Measurements from ENCODE around the gene ST6GALNAC4. TPM values are rescaled to one million over a fixed set of nuclear protein-coding genes. Genes with fewer than 3 reads are reported as not detected.

Gene ST6GALNAC4
- total RNA-seq, 5 donors from 2014 or later (not counting 1 experiment from before 2014, with no cell fraction given): 24.9 to 40.7 (median 35.1) TPM

- H3K27ac Mint-ChIP-seq: peak overlapping the region; percentile 88 to 97
- peaks cover 63 to 87% of the 10 kb centered on the region in 2 experiments for H3K4me1 ChIP-seq (ENCODE audit: control insufficient read depth in 1 of 2, extremely low read depth in 1 of 2, insufficient read depth in 2 of 2, low read length in 2 of 2)
- H3K4me3 ChIP-seq (ENCODE audit: control insufficient read depth in 1 of 2, extremely low read depth in 1 of 2, low read length in 1 of 2): no peak overlapping the region
- DNase-seq (no peak), ATAC-seq (replicated peaks in 1 of 4) (no peak)
- CTCF ChIA-PET: interaction anchor here (1.1 to 1.9 kb wide), 2 partner anchors 10 to 19 kb away, joined by 3 to 4 read pairs; no protein-coding TSS in a partner anchor
- 85% methylated on average over 13 of the region's 13 CpGs for whole genome bisulfite sequencing (ENCODE audit: insufficient coverage)
- POLR2A ChIA-PET: interaction anchor here in 1 of 2 donors (1.0 kb wide), 1 partner anchor 111 kb away, joined by 3 read pairs; no protein-coding TSS in a partner anchor
- H3K9me3 ChIP-seq: no peaks in the 10 kb centered on the region
- H3K36me3 Mint-ChIP-seq: peaks cover 44% of the 10 kb centered on the region
- no peaks in the 10 kb centered on the region for H3K27me3 Mint-ChIP-seq
- peak overlapping the region; percentile 69 for H3K27ac ChIP-seq (ENCODE audit: low read length)
- H3K27me3 ChIP-seq (replicated peaks in 1 of 2; ENCODE audit: control insufficient read depth in 2 of 2, extremely low read depth in 1 of 2, insufficient read depth in 2 of 2, low read length in 1 of 2): no peaks in the 10 kb centered on the region
- peaks cover 94 to 99% (median 97%) of the 10 kb centered on the region in 3 donors for H3K4me1 Mint-ChIP-seq
- H3K36me3 ChIP-seq (ENCODE audit: control insufficient read depth in 2 of 2, extremely low read depth in 1 of 2, insufficient read depth in 1 of 2, low read length in 1 of 2): peaks cover 4 to 19% of the 10 kb centered on the region in 2 donors
- peak overlapping the region; percentile 41 to 96 (median 91) for H3K4me3 Mint-ChIP-seq
- no peaks in the 10 kb centered on the region for H3K9me3 Mint-ChIP-seq
Measured at GRCh38 chr9:127961613-127962155, 44.8 kb upstream of the ST6GALNAC4 start.

GRCh38 chr9:127961155-127961490 lies 44.3 kb upstream of the ST6GALNAC4 start:
- H3K27ac ChIP-seq (ENCODE audit: low read length): peak overlapping the region; percentile 54
- DNase-seq (no peak), ATAC-seq (replicated peaks in 1 of 4) (no peak)
- peaks cover 59 to 87% of the 10 kb centered on the region in 2 experiments for H3K4me1 ChIP-seq (ENCODE audit: control insufficient read depth in 1 of 2, extremely low read depth in 1 of 2, insufficient read depth in 2 of 2, low read length in 2 of 2)
- no peaks in the 10 kb centered on the region for H3K27me3 Mint-ChIP-seq
- no peaks in the 10 kb centered on the region for H3K27me3 ChIP-seq (replicated peaks in 1 of 2; ENCODE audit: control insufficient read depth in 2 of 2, extremely low read depth in 1 of 2, insufficient read depth in 2 of 2, low read length in 1 of 2)
- peaks cover 91 to 96% (median 95%) of the 10 kb centered on the region in 3 donors for H3K4me1 Mint-ChIP-seq
- H3K36me3 Mint-ChIP-seq: peaks cover 44% of the 10 kb centered on the region
- CTCF ChIA-PET: interaction anchor here (1.0 to 1.1 kb wide), 3 partner anchors 11 to 111 kb away, joined by 3 read pairs; no protein-coding TSS in a partner anchor
- POLR2A ChIA-PET: interaction anchor here in 1 of 2 donors (1.0 kb wide), 1 partner anchor 111 kb away, joined by 3 read pairs; no protein-coding TSS in a partner anchor
- H3K27ac Mint-ChIP-seq: peak overlapping the region; percentile 88 to 97
- H3K9me3 ChIP-seq: no peaks in the 10 kb centered on the region
- WGBS (ENCODE audit: insufficient coverage): 68% methylated on average over 2 of the region's 2 CpGs
- H3K4me3 ChIP-seq (ENCODE audit: control insufficient read depth in 1 of 2, extremely low read depth in 1 of 2, low read length in 1 of 2): no peak overlapping the region
- peaks cover 4 to 18% of the 10 kb centered on the region in 2 donors for H3K36me3 ChIP-seq (ENCODE audit: control insufficient read depth in 2 of 2, extremely low read depth in 1 of 2, insufficient read depth in 1 of 2, low read length in 1 of 2)
- peak overlapping the region; percentile 41 to 96 (median 91) for H3K4me3 Mint-ChIP-seq
- no peaks in the 10 kb centered on the region for H3K9me3 Mint-ChIP-seq

GRCh38 chr9:127960410-127961154 lies 43.7 kb upstream of the ST6GALNAC4 start:
- Histone ChIP-seq H3K4me1 (ENCODE audit: control insufficient read depth in 1 of 2, extremely low read depth in 1 of 2, insufficient read depth in 2 of 2, low read length in 2 of 2) (peaks cover 62 to 87% of the 10 kb centered on the region in 2 experiments), H3K27me3 (replicated peaks in 1 of 2; ENCODE audit: control insufficient read depth in 2 of 2, extremely low read depth in 1 of 2, insufficient read depth in 2 of 2, low read length in 1 of 2) (no peaks in the 10 kb centered on the region), H3K4me3 (ENCODE audit: control insufficient read depth in 1 of 2, extremely low read depth in 1 of 2, low read length in 1 of 2) (no peak overlapping the region), H3K9me3 (no peaks in the 10 kb centered on the region), H3K27ac (ENCODE audit: low read length) (peak overlapping the region; percentile 54), H3K36me3 (ENCODE audit: control insufficient read depth in 2 of 2, extremely low read depth in 1 of 2, insufficient read depth in 1 of 2, low read length in 1 of 2) (peaks cover 4 to 18% of the 10 kb centered on the region in 2 donors)
- ChIA-PET POLR2A (interaction anchor here in 1 of 2 donors (1.0 kb wide), 1 partner anchor 112 kb away, joined by 3 read pairs; no protein-coding TSS in a partner anchor), CTCF (interaction anchor here (0.5 to 1.1 kb wide), 4 partner anchors 9 to 112 kb away, joined by 3 read pairs; no protein-coding TSS in a partner anchor)
- Mint-ChIP-seq H3K27me3 (no peaks in the 10 kb centered on the region), H3K9me3 (no peaks in the 10 kb centered on the region), H3K4me1 (peaks cover 93 to 97% (median 95%) of the 10 kb centered on the region in 3 donors), H3K36me3 (peaks cover 42% of the 10 kb centered on the region), H3K27ac (peak overlapping the region; percentile 83 to 88), H3K4me3 (peak overlapping the region; percentile 37 to 91 (median 50))
- 52% methylated on average over 10 of the region's 11 CpGs for WGBS (ENCODE audit: insufficient coverage)
- no peak for ATAC-seq (replicated peaks in 1 of 4)
- DNase-seq: no peak

GRCh38 chr9:127959841-127960409 lies 43.1 kb upstream of the ST6GALNAC4 start:
- ChIA-PET CTCF (interaction anchor here (0.5 to 1.1 kb wide), 4 partner anchors 8 to 113 kb away, joined by 3 to 4 read pairs (median 3); no protein-coding TSS in a partner anchor), POLR2A (interaction anchor here in 1 of 2 donors (0.6 kb wide), 1 partner anchor 123 kb away, joined by 4 read pairs; no protein-coding TSS in a partner anchor)
- H3K36me3 Mint-ChIP-seq: peaks cover 39% of the 10 kb centered on the region
- 81% methylated on average over 2 of the region's 2 CpGs for WGBS (ENCODE audit: insufficient coverage)
- no peaks in the 10 kb centered on the region for H3K27me3 Mint-ChIP-seq
- ATAC-seq (replicated peaks in 1 of 4): no peak
- H3K4me1 Mint-ChIP-seq: peaks cover 93 to 97% (median 95%) of the 10 kb centered on the region in 3 donors
- Histone ChIP-seq H3K9me3 (no peaks in the 10 kb centered on the region), H3K27me3 (replicated peaks in 1 of 2; ENCODE audit: control insufficient read depth in 2 of 2, extremely low read depth in 1 of 2, insufficient read depth in 2 of 2, low read length in 1 of 2) (no peaks in the 10 kb centered on the region), H3K36me3 (ENCODE audit: control insufficient read depth in 2 of 2, extremely low read depth in 1 of 2, insufficient read depth in 1 of 2, low read length in 1 of 2) (peaks cover 6 to 18% of the 10 kb centered on the region in 2 donors), H3K4me3 (ENCODE audit: control insufficient read depth in 1 of 2, extremely low read depth in 1 of 2, low read length in 1 of 2) (no peak overlapping the region), H3K4me1 (ENCODE audit: control insufficient read depth in 1 of 2, extremely low read depth in 1 of 2, insufficient read depth in 2 of 2, low read length in 2 of 2) (peaks cover 69 to 87% of the 10 kb centered on the region in 2 experiments), H3K27ac (ENCODE audit: low read length) (peak overlapping the region; percentile 54)
- H3K9me3 Mint-ChIP-seq: no peaks in the 10 kb centered on the region
- no peak for DNase-seq
- peak overlapping the region; percentile 83 to 88 for H3K27ac Mint-ChIP-seq
- H3K4me3 Mint-ChIP-seq: peak overlapping the region; percentile 37 to 91 (median 50)

- no peaks in the 10 kb centered on the region for H3K27me3 ChIP-seq (replicated peaks in 1 of 2; ENCODE audit: control insufficient read depth in 2 of 2, extremely low read depth in 1 of 2, insufficient read depth in 2 of 2, low read length in 1 of 2)
- H3K9me3 ChIP-seq: no peaks in the 10 kb centered on the region
- POLR2A ChIA-PET: interaction anchor here in 1 of 2 donors (0.6 kb wide), 1 partner anchor 124 kb away, joined by 4 read pairs; no protein-coding TSS in a partner anchor
- H3K4me3 ChIP-seq (ENCODE audit: control insufficient read depth in 1 of 2, extremely low read depth in 1 of 2, low read length in 1 of 2): no peak overlapping the region
- WGBS (ENCODE audit: insufficient coverage): no CpG with 5 or more reads among the region's 4 CpGs
- CTCF ChIA-PET: interaction anchor here in 1 of 2 donors (0.5 to 1.7 kb wide), 2 partner anchors 12 to 72 kb away, joined by 4 read pairs; no protein-coding TSS in a partner anchor
- H3K36me3 ChIP-seq (ENCODE audit: control insufficient read depth in 2 of 2, extremely low read depth in 1 of 2, insufficient read depth in 1 of 2, low read length in 1 of 2): peaks cover 7 to 18% of the 10 kb centered on the region in 2 donors
- H3K27ac ChIP-seq (ENCODE audit: low read length): no peak overlapping the region
- DNase-seq: no peak
- Mint-ChIP-seq H3K9me3 (no peaks in the 10 kb centered on the region), H3K4me3 (peak overlapping the region; percentile 37 to 91 (median 50)), H3K27me3 (no peaks in the 10 kb centered on the region), H3K4me1 (peaks cover 95 to 98% (median 97%) of the 10 kb centered on the region in 3 donors), H3K36me3 (peaks cover 37% of the 10 kb centered on the region), H3K27ac (peak overlapping the region; percentile 83 to 88)
- peaks cover 71 to 88% of the 10 kb centered on the region in 2 experiments for H3K4me1 ChIP-seq (ENCODE audit: control insufficient read depth in 1 of 2, extremely low read depth in 1 of 2, insufficient read depth in 2 of 2, low read length in 2 of 2)
- ATAC-seq (replicated peaks in 1 of 4): peak in 1 of 4 experiments; percentile 18
Measured at GRCh38 chr9:127959398-127959797, 42.6 kb upstream of the ST6GALNAC4 start.
